Psoas muscle (tissue), 8 donors: ENCODE data around the gene PRPF39. TPM values are rescaled to one million over a fixed set of nuclear protein-coding genes. Genes with fewer than 3 reads are reported as not detected.

Experiments
- ATAC-seq, 4 donors: fragments of 200-7000 bp; cut with Tn5 transposase; one replicate each; pipeline ENCODE4 v1.9.1; 2020; ENCODE audit warnings: moderate library complexity in 3 of 4, mild to moderate bottlenecking in 2 of 4
- DNase-seq, 2 donors: peaks; one replicate each; pipeline ENCODE4 v3.0.0-alpha.2; 2020
- H3K27ac ChIP-seq: fragments of 200-600 bp; one replicate; pipeline ENCODE4 v1.8.0; 2022
- H3K27me3 ChIP-seq, 3 donors: fragments of 200-600 bp in 1 of 3; one replicate each; pipeline versions ENCODE4 v1.6.1 to v1.8.0; 2013 to 2022; ENCODE audit warnings: low read length in 2 of 3, mild to moderate bottlenecking in 2 of 3, moderate library complexity in 1 of 3; ENCODE audit not compliant: insufficient read depth in 3 of 3
- H3K36me3 ChIP-seq, 2 donors: fragments of 200-600 bp in 1 of 2; one replicate each; pipeline versions ENCODE4 v1.6.1 to v1.8.0; 2013 to 2022; ENCODE audit warnings: low read depth in 1 of 2, mild to moderate bottlenecking in 1 of 2, moderate library complexity in 1 of 2; ENCODE audit not compliant: insufficient read depth in 1 of 2
- H3K4me1 ChIP-seq: fragments of 200-600 bp; one replicate; pipeline ENCODE4 v1.8.0; 2022
- H3K4me3 ChIP-seq: fragments of 200-600 bp; one replicate; pipeline ENCODE4 v1.8.0; 2022; ENCODE audit warnings: mild to moderate bottlenecking
- H3K9me3 ChIP-seq: fragments of 200-600 bp; one replicate; pipeline ENCODE4 v1.8.0; 2022
- WGBS, 3 donors: extraction: QIAGEN DNeasy Blood & Tissue Kit; methylation state at CpG; one replicate each; pipeline versions ENCODE4 v1.1.6 to v1.1.7; 2013; 5-methylcytosine and 5-hydroxymethylcytosine counted together
- intact Hi-C, 2 donors: fragments of 100-400 bp; cut with DNase I; formaldehyde crosslinking; loops; one replicate each; pipeline versions ENCODE4 v1.11.0 to v1.14.2; 2022
- long read RNA-seq, 2 donors: library from polyadenylated mRNA; unstranded; transcript quantifications; one replicate each; pipeline ENCODE4 v2.0.0, GENCODE V29; 2021
- polyA plus RNA-seq, 3 donors: library from polyadenylated mRNA; stranded (reverse); fragments of 200-250 nt; gene quantifications; one replicate each; pipeline ENCODE4 v1.2.3, GENCODE V29; 2013
- total RNA-seq, 4 donors: library from RNA; stranded (reverse); fragmentation: NEBNext Ultra II Directional in 2 of 4; extraction: Animal tissue kit (Norgen Biotek cat#: 25700) in 2 of 4; gene quantifications; one replicate each; pipeline versions ENCODE4 v1.2.1 to v1.2.4, GENCODE V29; 2021 to 2023
- TF ChIP-seq, protein P1 (sequence below): fragments of 200-600 bp; IDR thresholded peaks from one replicate; pipeline ENCODE4 v1.8.0; 2022; ENCODE audit warnings: antibody characterized with exemption
- donor health status: healthy with polysubstance abuse.
- donor health status: DM: no; HTN: no; CAD: no; lungs with moderate emphysema.
- donor health status: Bipolar disorder and iron deficiency.
- donor health status: healthy.
- donor health status: DM: yes; HTN: yes; CAD: no.
- donor health status: DM: no; HTN: no; CAD: no.
- donor health status: DM: no; HTN: no; CAD: no.
- donor health status: DM: yes; HTN: yes; CAD: no.

The PRPF39 gene, protein sequence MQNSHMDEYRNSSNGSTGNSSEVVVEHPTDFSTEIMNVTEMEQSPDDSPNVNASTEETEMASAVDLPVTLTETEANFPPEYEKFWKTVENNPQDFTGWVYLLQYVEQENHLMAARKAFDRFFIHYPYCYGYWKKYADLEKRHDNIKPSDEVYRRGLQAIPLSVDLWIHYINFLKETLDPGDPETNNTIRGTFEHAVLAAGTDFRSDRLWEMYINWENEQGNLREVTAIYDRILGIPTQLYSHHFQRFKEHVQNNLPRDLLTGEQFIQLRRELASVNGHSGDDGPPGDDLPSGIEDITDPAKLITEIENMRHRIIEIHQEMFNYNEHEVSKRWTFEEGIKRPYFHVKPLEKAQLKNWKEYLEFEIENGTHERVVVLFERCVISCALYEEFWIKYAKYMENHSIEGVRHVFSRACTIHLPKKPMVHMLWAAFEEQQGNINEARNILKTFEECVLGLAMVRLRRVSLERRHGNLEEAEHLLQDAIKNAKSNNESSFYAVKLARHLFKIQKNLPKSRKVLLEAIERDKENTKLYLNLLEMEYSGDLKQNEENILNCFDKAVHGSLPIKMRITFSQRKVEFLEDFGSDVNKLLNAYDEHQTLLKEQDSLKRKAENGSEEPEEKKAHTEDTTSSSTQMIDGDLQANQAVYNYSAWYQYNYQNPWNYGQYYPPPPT
- total RNA-seq (10 to 100 TPM; 13.8 to 32.4 (median 20.2) TPM), polyA plus RNA-seq (10 to 100 TPM; 10.1 to 23.4 (median 13.1) TPM)
- long read RNA-seq, donor 1, transcript PRPF39-201 (14 exons, 2,868 nt): major isoform, 12 of 19 reads
- long read RNA-seq, donor 1, partial matches to known transcripts: 1 of 19 reads
- long read RNA-seq, donor 1, other reads (novel, unspliced or antisense): 5 of 19 reads
- long read RNA-seq, donor 2, transcript PRPF39-201 (14 exons, 2,868 nt): major isoform, 22 of 37 reads
- long read RNA-seq, donor 2, partial matches to known transcripts: 5 of 37 reads
- long read RNA-seq, donor 2, other reads (novel, unspliced or antisense): 8 of 37 reads

DNA sequence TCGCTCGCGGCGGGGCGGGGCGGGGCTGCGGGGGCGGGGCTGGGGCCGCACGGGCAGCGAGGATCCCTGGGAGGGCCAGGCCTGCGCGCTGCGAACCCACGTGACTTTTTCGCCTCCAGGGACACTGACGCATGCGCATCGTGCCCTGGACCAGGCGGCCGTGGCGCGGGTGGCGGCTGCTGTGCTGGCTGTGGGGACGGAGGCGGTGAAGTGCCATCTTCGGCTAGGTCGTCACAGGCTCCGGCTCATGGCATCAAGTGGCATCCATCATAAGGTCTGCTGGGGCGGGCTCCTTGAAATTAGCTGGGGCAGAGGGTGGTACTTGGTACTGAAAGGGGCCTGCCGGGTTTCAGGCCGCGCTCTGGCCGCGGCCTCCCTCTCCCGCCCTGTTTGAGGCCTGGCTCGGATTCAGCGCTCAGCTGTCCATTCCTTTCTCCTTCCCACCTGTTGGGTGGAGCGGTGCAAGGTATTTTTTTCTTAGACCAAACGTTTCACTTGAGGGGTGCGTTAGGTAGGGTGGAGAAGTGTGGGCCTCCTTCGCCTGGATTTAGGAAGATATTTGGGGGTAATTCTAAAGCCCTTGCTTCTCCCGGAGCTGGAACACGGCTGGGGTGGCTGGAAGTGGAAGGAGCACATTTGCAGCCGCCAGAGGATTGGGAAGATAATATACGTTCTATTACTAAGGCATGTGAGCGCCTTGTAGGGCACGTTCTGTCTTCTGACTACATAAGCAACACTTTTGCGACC lies at the start of gene PRPF39:
TSS of gene PRPF39 (plus strand) at position 141 of the 747 bp plus-strand sequence. CDS start 11,124 bp downstream, outside the sequence.
- intact Hi-C loops: loop anchor here (5.0 to 10.0 kb wide), 2 partner anchors 119 to 122 kb away; partner anchors contain the start of genes KLHL28 (in 2 of the 2) and TOGARAM1 (in 2 of the 2)
- peak; percentile 99 to 100 (median 99) for ATAC-seq
- 0 to 1% (median 0%) methylated on average over 46 to 49 of the region's 49 CpGs for WGBS, 3 donors
- Histone ChIP-seq H3K4me1 (peaks cover 23% of the 10 kb centered on the region), H3K27me3 (no peaks in the 10 kb centered on the region), H3K4me3 (peak within 1 kb of the TSS; percentile 88), H3K36me3 (no peaks in the 10 kb centered on the region), H3K9me3 (no peaks in the 10 kb centered on the region), H3K27ac (peak within 1 kb of the TSS; percentile 89)
- TF ChIP-seq, protein P1, sequence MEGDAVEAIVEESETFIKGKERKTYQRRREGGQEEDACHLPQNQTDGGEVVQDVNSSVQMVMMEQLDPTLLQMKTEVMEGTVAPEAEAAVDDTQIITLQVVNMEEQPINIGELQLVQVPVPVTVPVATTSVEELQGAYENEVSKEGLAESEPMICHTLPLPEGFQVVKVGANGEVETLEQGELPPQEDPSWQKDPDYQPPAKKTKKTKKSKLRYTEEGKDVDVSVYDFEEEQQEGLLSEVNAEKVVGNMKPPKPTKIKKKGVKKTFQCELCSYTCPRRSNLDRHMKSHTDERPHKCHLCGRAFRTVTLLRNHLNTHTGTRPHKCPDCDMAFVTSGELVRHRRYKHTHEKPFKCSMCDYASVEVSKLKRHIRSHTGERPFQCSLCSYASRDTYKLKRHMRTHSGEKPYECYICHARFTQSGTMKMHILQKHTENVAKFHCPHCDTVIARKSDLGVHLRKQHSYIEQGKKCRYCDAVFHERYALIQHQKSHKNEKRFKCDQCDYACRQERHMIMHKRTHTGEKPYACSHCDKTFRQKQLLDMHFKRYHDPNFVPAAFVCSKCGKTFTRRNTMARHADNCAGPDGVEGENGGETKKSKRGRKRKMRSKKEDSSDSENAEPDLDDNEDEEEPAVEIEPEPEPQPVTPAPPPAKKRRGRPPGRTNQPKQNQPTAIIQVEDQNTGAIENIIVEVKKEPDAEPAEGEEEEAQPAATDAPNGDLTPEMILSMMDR: no peak
- peak; percentile 96 to 98 for DNase-seq

- TF ChIP-seq, protein P1: no peak
These were observed 49.2 kb upstream of the PRPF39 start for GRCh38 chr14:45034730-45035129.

GRCh38 chr14:45038256-45038655 lies 45.7 kb upstream of the PRPF39 start:
- no peak overlapping the region for H3K27ac ChIP-seq
- H3K27me3 ChIP-seq: no peaks in the 10 kb centered on the region
- peaks cover 0 to 52% of the 10 kb centered on the region in 2 donors for H3K36me3 ChIP-seq
- H3K4me3 ChIP-seq: no peak overlapping the region
- no peaks in the 10 kb centered on the region for H3K9me3 ChIP-seq
- ATAC-seq (no peak), DNase-seq (no peak)
- TF ChIP-seq, protein P1: no peak
- H3K4me1 ChIP-seq: no peaks in the 10 kb centered on the region
- WGBS, 3 donors: 85 to 100% (median 88%) methylated on average over 5 of the region's 5 CpGs
- intact Hi-C loops: no loop called here

More at GRCh38 chr14:45034730-45035129, 49.2 kb upstream of the PRPF39 start:
- no peaks in the 10 kb centered on the region for H3K4me1 ChIP-seq
- H3K27ac ChIP-seq: no peak overlapping the region
- H3K27me3 ChIP-seq: no peaks in the 10 kb centered on the region
- no peak overlapping the region for H3K4me3 ChIP-seq
- no peaks in the 10 kb centered on the region for H3K9me3 ChIP-seq
- no peak for ATAC-seq
- DNase-seq: no peak
- peaks cover 0 to 78% of the 10 kb centered on the region in 2 donors for H3K36me3 ChIP-seq
- intact Hi-C loops: no loop called here

- intact Hi-C loops: no loop called here
- H3K27ac ChIP-seq: no peak overlapping the region
- H3K36me3 ChIP-seq: peaks cover 0 to 50% of the 10 kb centered on the region in 2 donors
- no peak overlapping the region for H3K4me3 ChIP-seq
- 98 to 99% (median 98%) methylated on average over 5 of the region's 5 CpGs for WGBS, 3 donors
- TF ChIP-seq, protein P1: no peak
- no peaks in the 10 kb centered on the region for H3K27me3 ChIP-seq
- DNase-seq (no peak), ATAC-seq (no peak)
- no peaks in the 10 kb centered on the region for H3K9me3 ChIP-seq
- H3K4me1 ChIP-seq: no peaks in the 10 kb centered on the region
These were observed 45.1 kb upstream of the PRPF39 start for GRCh38 chr14:45038865-45039264.
